Gastroesophageal sphincter (tissue), 3 donors: ENCODE measurements around the gene MAPT.

Experiments used
- CTCF ChIP-seq, 4 experiments: fragments of 200-600 bp in 2 of 4; fragments of 450-650 bp in 2 of 4; sonication (generic) in 1 of 4; IDR thresholded peaks; one replicate each; pipeline ENCODE4 v1.5.1; 2017 to 2019; ENCODE audit warnings: antibody characterized with exemption in 4 of 4, mild to moderate bottlenecking in 2 of 4, moderate library complexity in 2 of 4
- EP300 ChIP-seq: sonication (generic); formaldehyde crosslinking; IDR thresholded peaks from one replicate; pipeline ENCODE4 v1.6.1; 2017; ENCODE audit warnings: antibody characterized with exemption, mild to moderate bottlenecking
- POLR2A ChIP-seq, 2 donors: fragments of 450-650 bp; IDR thresholded peaks; one replicate each; pipeline ENCODE4 v1.6.1; 2017; ENCODE audit warnings: antibody characterized with exemption in 2 of 2, mild to moderate bottlenecking in 2 of 2, moderate library complexity in 1 of 2
- POLR2AphosphoS5 ChIP-seq: sonication (generic); formaldehyde crosslinking; IDR thresholded peaks from one replicate; pipeline ENCODE4 v1.6.1; 2017; ENCODE audit warnings: antibody characterized with exemption

GRCh38 chr17:45992175-45992574 is 97.8 kb downstream of the MAPT start:
- no peak for TF ChIP-seq EP300
- no peak for TF ChIP-seq CTCF (IDR thresholded peaks at IDR 0.05)
- no peak for TF ChIP-seq POLR2A (IDR thresholded peaks at IDR 0.05)
- TF ChIP-seq POLR2AphosphoS5 = no peak
